HEK293 (cell line): Measurements from ENCODE around the gene PRSS8.

Experiments used
- CTCF ChIA-PET: fragments of 350-600 bp; formaldehyde crosslinking; extraction: SDS; loops from one replicate; lab custom pipeline; 2021; ENCODE audit warnings: antibody characterized with exemption; lab: Yijun Ruan, JAX
- POLR2A ChIA-PET: fragments of 300-600 bp; formaldehyde crosslinking; extraction: SDS; loops from one replicate; lab custom pipeline; 2020; ENCODE audit warnings: antibody characterized with exemption, inconsistent platforms; lab: Yijun Ruan, JAX
- H3K27ac ChIP-seq: fragments of 200-500 bp; sonication (Bioruptor generic); 2 replicates; pipeline ENCODE4 v1.5.1; 2014; ENCODE audit warnings: low read depth, low read length, control low read depth, inconsistent platforms; ENCODE audit errors: extremely low read depth
- H3K36me3 ChIP-seq, 2 experiments: fragments of 200-500 bp in 1 of 2; sonication (Bioruptor generic) in 1 of 2; 1 replicate in 1 of 2; 2 replicates in 1 of 2; pipeline ENCODE4 v1.5.1; 2014 to 2017; ENCODE audit warnings: inconsistent platforms in 2 of 2, low read length in 2 of 2; ENCODE audit not compliant: control insufficient read depth in 2 of 2, insufficient read depth in 1 of 2
- H3K4me1 ChIP-seq: fragments of 200-500 bp; sonication (Bioruptor generic); 2 replicates; pipeline ENCODE4 v1.5.1; 2014; ENCODE audit warnings: mild to moderate bottlenecking, low read length, inconsistent platforms; ENCODE audit not compliant: control insufficient read depth, insufficient read depth
- H3K4me3 ChIP-seq: 2 replicates; pipeline ENCODE4 v1.5.1; 2011; ENCODE audit warnings: low read depth, mild to moderate bottlenecking, control low read depth, low read length, moderate library complexity
- H3K9me3 ChIP-seq: fragments of 200-500 bp; sonication (Bioruptor generic); 2 replicates; pipeline ENCODE4 v1.5.1; 2014; ENCODE audit warnings: low read depth, low read length, inconsistent platforms; ENCODE audit not compliant: control insufficient read depth, insufficient read depth
- BCL11A ChIP-seq: fragments of 450-650 bp; formaldehyde crosslinking; IDR thresholded peaks from 2 replicates; pipeline ENCODE4 v1.5.1; 2016; ENCODE audit warnings: low read depth, missing biosample characterization, missing genetic modification characterization
- EGR2 ChIP-seq: fragments of 450-650 bp; formaldehyde crosslinking; IDR thresholded peaks from 2 replicates; pipeline ENCODE4 v1.5.1; 2016; ENCODE audit warnings: low read depth, missing biosample characterization, missing genetic modification characterization
- FEZF1 ChIP-seq: fragments of 450-650 bp; formaldehyde crosslinking; IDR thresholded peaks from 2 replicates; pipeline ENCODE4 v1.5.1; 2016; ENCODE audit warnings: missing biosample characterization, missing genetic modification characterization
- GFI1B ChIP-seq: fragments of 450-650 bp; formaldehyde crosslinking; IDR thresholded peaks from 2 replicates; pipeline ENCODE4 v1.5.1; 2016; ENCODE audit warnings: missing biosample characterization, missing genetic modification characterization
- HOXA7 ChIP-seq: sonication (generic); formaldehyde crosslinking; IDR thresholded peaks from 2 replicates; pipeline ENCODE4 v1.8.1; 2022; ENCODE audit warnings: missing genetic modification reagents, borderline replicate concordance
- HOXC10 ChIP-seq: sonication (generic); formaldehyde crosslinking; IDR thresholded peaks from 2 replicates; pipeline ENCODE4 v1.8.1; 2023; ENCODE audit warnings: mild to moderate bottlenecking, missing genetic modification reagents
- KLF10 ChIP-seq: fragments of 450-650 bp; IDR thresholded peaks from 2 replicates; pipeline ENCODE4 v1.5.1; 2018; ENCODE audit warnings: missing biosample characterization, mild to moderate bottlenecking, missing genetic modification characterization
- PRDM1 ChIP-seq: fragments of 450-650 bp; formaldehyde crosslinking; IDR thresholded peaks from 2 replicates; pipeline ENCODE4; 2016; ENCODE audit warnings: missing biosample characterization, missing genetic modification characterization
- RBAK ChIP-seq: fragments of 450-650 bp; formaldehyde crosslinking; IDR thresholded peaks from 2 replicates; pipeline ENCODE4 v1.5.1; 2016; ENCODE audit warnings: missing biosample characterization, missing genetic modification characterization
- SCRT1 ChIP-seq: fragments of 450-650 bp; formaldehyde crosslinking; IDR thresholded peaks from 2 replicates; pipeline ENCODE4 v1.5.1; 2016; ENCODE audit warnings: missing biosample characterization, missing genetic modification characterization, borderline replicate concordance
- SETDB1 ChIP-seq: IDR thresholded peaks from one replicate; pipeline ENCODE4 v1.6.1; 2017; ENCODE audit warnings: mild to moderate bottlenecking, low read length, moderate library complexity, mixed read lengths; ENCODE audit not compliant: insufficient read length
- SP2 ChIP-seq: fragments of 450-650 bp; formaldehyde crosslinking; IDR thresholded peaks from 2 replicates; pipeline ENCODE4 v1.5.1; 2016; ENCODE audit warnings: missing biosample characterization, missing genetic modification characterization
- TCF7L2 ChIP-seq: IDR thresholded peaks from 2 replicates; pipeline ENCODE4 v1.6.1; 2011; ENCODE audit warnings: low read depth, mild to moderate bottlenecking, inconsistent platforms, low read length, moderate library complexity, borderline replicate concordance
- TRIM28 ChIP-seq: IDR thresholded peaks from 2 replicates; pipeline ENCODE4 v1.6.1; 2011; ENCODE audit warnings: low read length, control low read depth, borderline replicate concordance
- WT1 ChIP-seq: fragments of 450-650 bp; formaldehyde crosslinking; IDR thresholded peaks from 2 replicates; pipeline ENCODE4 v1.5.1; 2016; ENCODE audit warnings: missing biosample characterization, missing genetic modification characterization
- ZBTB1 ChIP-seq: fragments of 450-650 bp; formaldehyde crosslinking; IDR thresholded peaks from 2 replicates; pipeline ENCODE4 v1.5.1; 2016; ENCODE audit warnings: missing biosample characterization, missing genetic modification characterization
- ZBTB17 ChIP-seq: fragments of 450-650 bp; formaldehyde crosslinking; IDR thresholded peaks from 2 replicates; pipeline ENCODE4 v1.5.1; 2016; ENCODE audit warnings: missing biosample characterization, missing genetic modification characterization
- ZBTB20 ChIP-seq: fragments of 450-650 bp; formaldehyde crosslinking; IDR thresholded peaks from 2 replicates; pipeline ENCODE4 v1.5.1; 2016; ENCODE audit warnings: missing biosample characterization, missing genetic modification characterization
- ZBTB26 ChIP-seq: fragments of 450-650 bp; formaldehyde crosslinking; optimal IDR thresholded peaks from 2 replicates; pipeline ENCODE3; 2016; ENCODE audit warnings: missing biosample characterization, mild to moderate bottlenecking, missing genetic modification characterization
- ZEB2 ChIP-seq: fragments of 450-650 bp; formaldehyde crosslinking; IDR thresholded peaks from 2 replicates; pipeline ENCODE4 v1.5.1; 2016; ENCODE audit warnings: missing biosample characterization, missing genetic modification characterization
- ZFHX2 ChIP-seq: fragments of 450-650 bp; formaldehyde crosslinking; conservative IDR thresholded peaks from 2 replicates; pipeline ENCODE4 v1.5.1; 2016; ENCODE audit warnings: missing biosample characterization, missing genetic modification characterization
- ZNF10 ChIP-seq: fragments of 450-650 bp; formaldehyde crosslinking; IDR thresholded peaks from 2 replicates; pipeline ENCODE4 v1.5.1; 2017; ENCODE audit warnings: missing biosample characterization, missing genetic modification characterization
- ZNF157 ChIP-seq: fragments of 450-650 bp; formaldehyde crosslinking; IDR thresholded peaks from 2 replicates; pipeline ENCODE4 v1.5.1; 2016; ENCODE audit warnings: missing biosample characterization, missing genetic modification characterization
- ZNF341 ChIP-seq: fragments of 450-650 bp; formaldehyde crosslinking; IDR thresholded peaks from 2 replicates; pipeline ENCODE4; 2016; ENCODE audit warnings: low read depth, missing biosample characterization, missing genetic modification characterization
- ZNF350 ChIP-seq: fragments of 450-650 bp; formaldehyde crosslinking; IDR thresholded peaks from 2 replicates; pipeline ENCODE4 v1.5.0; 2017; ENCODE audit warnings: missing biosample characterization, mild to moderate bottlenecking, missing genetic modification characterization
- ZNF561 ChIP-seq: fragments of 450-650 bp; IDR thresholded peaks from 2 replicates; pipeline ENCODE4 v1.5.1; 2018; ENCODE audit warnings: missing biosample characterization, missing genetic modification characterization, borderline replicate concordance
- ZNF785 ChIP-seq: fragments of 450-650 bp; formaldehyde crosslinking; IDR thresholded peaks from 2 replicates; pipeline ENCODE4 v1.5.1; 2016; ENCODE audit warnings: missing biosample characterization, missing genetic modification characterization
- ZNF843 ChIP-seq: fragments of 450-650 bp; formaldehyde crosslinking; IDR thresholded peaks from 2 replicates; pipeline ENCODE4 v1.5.1; 2016; ENCODE audit warnings: missing biosample characterization, missing genetic modification characterization
- TF ChIP-seq, protein P1 (sequence below): fragments of 450-650 bp; formaldehyde crosslinking; IDR thresholded peaks from 2 replicates; pipeline ENCODE4 v1.5.1; 2017; ENCODE audit warnings: missing biosample characterization, missing genetic modification characterization
- TF ChIP-seq, protein P2 (sequence below): IDR thresholded peaks from 2 replicates; pipeline ENCODE4 v1.6.1; 2011; ENCODE audit warnings: mild to moderate bottlenecking, low read depth, low read length, borderline replicate concordance
- TF ChIP-seq, protein P3 (sequence below): fragments of 450-650 bp; formaldehyde crosslinking; IDR thresholded peaks from 2 replicates; pipeline ENCODE4 v1.5.1; 2016; ENCODE audit warnings: missing biosample characterization, missing genetic modification characterization, borderline replicate concordance

Gene PRSS8

GRCh38 chr16:31094424-31095120 lies 41.0 kb downstream of the PRSS8 start, which contains the start of gene VKORC1:
VKORC1 (minus strand) TSS chr16:31094797; CDS start chr16:31094729, 68 bp downstream.
- CTCF ChIA-PET: interaction anchor here (0.7 to 1.2 kb wide), 3 partner anchors 23 to 269 kb away, joined by 3 to 4 read pairs (median 3); no protein-coding TSS in a partner anchor
- peaks cover 0 to 22% of the 10 kb centered on the region in 2 experiments; a peak in 2 of 3 replicates for H3K36me3 ChIP-seq
- POLR2A ChIA-PET: interaction anchor here (0.7 to 4.0 kb wide), 5 partner anchors 10 to 85 kb away, joined by 3 to 26 read pairs (median 7); partner anchors contain the start of genes FUS, ZNF646 and ZNF668
- peaks cover 3% of the 10 kb centered on the region; the same call in 1 of the 2 replicates for H3K4me1 ChIP-seq
- no peaks in the 10 kb centered on the region for H3K9me3 ChIP-seq
- peak within 1 kb of the TSS; percentile 79 for H3K4me3 ChIP-seq
- H3K27ac ChIP-seq: peak within 1 kb of the TSS; percentile 85
- TF ChIP-seq SCRT1 (no peak), ZFHX2 (tag by site-specific recombination) (0 out of 2 replicates have a peak, but pooled peaks have one; percentile 45), FEZF1 (tag by site-specific recombination) (peak; percentile 52; the same call in 1 of the 2 replicates), ZNF843 (tag by site-specific recombination) (no peak; the same call in 1 of the 2 replicates), ZBTB26 (tag by site-specific recombination) (peak; percentile 99), ZNF350 (no peak), ZBTB1 (tag by site-specific recombination) (no peak), HOXC10 (CRISPR knock-in tag) (no peak), ZBTB17 (tag by site-specific recombination) (peak; percentile 93), SP2 (tag by site-specific recombination) (peak; percentile 97), BCL11A (no peak), EGR2 (tag by site-specific recombination) (peak; percentile 59), ZNF341 (peak; percentile 100), WT1 (tag by site-specific recombination) (peak; percentile 39; the same call in 1 of the 2 replicates), TCF7L2 (no peak), ZNF785 (tag by site-specific recombination) (no peak), SETDB1 (no peak), PRDM1 (tag by site-specific recombination) (no peak), ZBTB20 (tag by site-specific recombination) (peak; percentile 99), ZNF157 (tag by site-specific recombination) (no peak), KLF10 (tag by site-specific recombination) (peak; percentile 72), HOXA7 (no peak), ZEB2 (tag by site-specific recombination) (peak; percentile 96), RBAK (tag by site-specific recombination) (no peak), TRIM28 (peak; percentile 49; the same call in 1 of the 2 replicates), GFI1B (tag by site-specific recombination) (no peak), ZNF10 (peak; percentile 30; the same call in 1 of the 2 replicates), ZNF561 (tag by site-specific recombination) (peak; percentile 85; the same call in 1 of the 2 replicates)
- TF ChIP-seq, protein P1, sequence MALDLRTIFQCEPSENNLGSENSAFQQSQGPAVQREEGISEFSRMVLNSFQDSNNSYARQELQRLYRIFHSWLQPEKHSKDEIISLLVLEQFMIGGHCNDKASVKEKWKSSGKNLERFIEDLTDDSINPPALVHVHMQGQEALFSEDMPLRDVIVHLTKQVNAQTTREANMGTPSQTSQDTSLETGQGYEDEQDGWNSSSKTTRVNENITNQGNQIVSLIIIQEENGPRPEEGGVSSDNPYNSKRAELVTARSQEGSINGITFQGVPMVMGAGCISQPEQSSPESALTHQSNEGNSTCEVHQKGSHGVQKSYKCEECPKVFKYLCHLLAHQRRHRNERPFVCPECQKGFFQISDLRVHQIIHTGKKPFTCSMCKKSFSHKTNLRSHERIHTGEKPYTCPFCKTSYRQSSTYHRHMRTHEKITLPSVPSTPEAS (tag by site-specific recombination): 0 out of 2 replicates have a peak, but pooled peaks have one; percentile 9
- TF ChIP-seq, protein P2, sequence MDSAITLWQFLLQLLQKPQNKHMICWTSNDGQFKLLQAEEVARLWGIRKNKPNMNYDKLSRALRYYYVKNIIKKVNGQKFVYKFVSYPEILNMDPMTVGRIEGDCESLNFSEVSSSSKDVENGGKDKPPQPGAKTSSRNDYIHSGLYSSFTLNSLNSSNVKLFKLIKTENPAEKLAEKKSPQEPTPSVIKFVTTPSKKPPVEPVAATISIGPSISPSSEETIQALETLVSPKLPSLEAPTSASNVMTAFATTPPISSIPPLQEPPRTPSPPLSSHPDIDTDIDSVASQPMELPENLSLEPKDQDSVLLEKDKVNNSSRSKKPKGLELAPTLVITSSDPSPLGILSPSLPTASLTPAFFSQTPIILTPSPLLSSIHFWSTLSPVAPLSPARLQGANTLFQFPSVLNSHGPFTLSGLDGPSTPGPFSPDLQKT: no peak
- TF ChIP-seq, protein P3, sequence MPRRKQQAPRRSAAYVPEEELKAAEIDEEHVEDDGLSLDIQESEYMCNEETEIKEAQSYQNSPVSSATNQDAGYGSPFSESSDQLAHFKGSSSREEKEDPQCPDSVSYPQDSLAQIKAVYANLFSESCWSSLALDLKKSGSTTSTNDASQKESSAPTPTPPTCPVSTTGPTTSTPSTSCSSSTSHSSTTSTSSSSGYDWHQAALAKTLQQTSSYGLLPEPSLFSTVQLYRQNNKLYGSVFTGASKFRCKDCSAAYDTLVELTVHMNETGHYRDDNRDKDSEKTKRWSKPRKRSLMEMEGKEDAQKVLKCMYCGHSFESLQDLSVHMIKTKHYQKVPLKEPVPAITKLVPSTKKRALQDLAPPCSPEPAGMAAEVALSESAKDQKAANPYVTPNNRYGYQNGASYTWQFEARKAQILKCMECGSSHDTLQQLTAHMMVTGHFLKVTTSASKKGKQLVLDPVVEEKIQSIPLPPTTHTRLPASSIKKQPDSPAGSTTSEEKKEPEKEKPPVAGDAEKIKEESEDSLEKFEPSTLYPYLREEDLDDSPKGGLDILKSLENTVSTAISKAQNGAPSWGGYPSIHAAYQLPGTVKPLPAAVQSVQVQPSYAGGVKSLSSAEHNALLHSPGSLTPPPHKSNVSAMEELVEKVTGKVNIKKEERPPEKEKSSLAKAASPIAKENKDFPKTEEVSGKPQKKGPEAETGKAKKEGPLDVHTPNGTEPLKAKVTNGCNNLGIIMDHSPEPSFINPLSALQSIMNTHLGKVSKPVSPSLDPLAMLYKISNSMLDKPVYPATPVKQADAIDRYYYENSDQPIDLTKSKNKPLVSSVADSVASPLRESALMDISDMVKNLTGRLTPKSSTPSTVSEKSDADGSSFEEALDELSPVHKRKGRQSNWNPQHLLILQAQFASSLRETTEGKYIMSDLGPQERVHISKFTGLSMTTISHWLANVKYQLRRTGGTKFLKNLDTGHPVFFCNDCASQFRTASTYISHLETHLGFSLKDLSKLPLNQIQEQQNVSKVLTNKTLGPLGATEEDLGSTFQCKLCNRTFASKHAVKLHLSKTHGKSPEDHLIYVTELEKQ (tag by site-specific recombination): no peak
